Activated CD8-positive, alpha-beta T cell treated with anti-CD3 and anti-CD28 coated beads for 36 hours (primary cell): ENCODE measurements around the gene IQGAP1. TPM values are rescaled to one million over a fixed set of nuclear protein-coding genes. Genes with fewer than 3 reads are reported as not detected.
A peak's percentile ranks its signal among the peaks of the same experiment; 100 is the strongest.

Source experiments
- ATAC-seq: fragments of 200-7000 bp; cut with Tn5 transposase; one replicate; pipeline ENCODE4 v1.10.0; 2021; ENCODE audit warnings: mild to moderate bottlenecking, moderate library complexity
- CTCF ChIA-PET: fragments of 350-600 bp; sonication (Branson Sonifier 250); formaldehyde crosslinking; loops from one replicate; lab custom pipeline; 2021; ENCODE audit warnings: antibody characterized with exemption; lab: Charles Lee
- POLR2A ChIA-PET: fragments of 350-600 bp; sonication (Branson Sonifier 250); formaldehyde crosslinking; loops from one replicate; lab custom pipeline; 2021; ENCODE audit warnings: antibody characterized with exemption; lab: Charles Lee
- DNase-seq: peaks from one replicate; pipeline ENCODE4 v3.0.0-alpha.2; 2020
- H3K27ac Mint-ChIP-seq: one replicate; pipeline ENCODE4 v1.8.0; 2021; ENCODE audit warnings: mild to moderate bottlenecking, mixed read lengths
- H3K27me3 Mint-ChIP-seq: one replicate; pipeline ENCODE4 v1.8.0; 2021; ENCODE audit warnings: mixed read lengths
- H3K36me3 Mint-ChIP-seq: one replicate; pipeline ENCODE4 v1.8.0; 2021; ENCODE audit warnings: low read depth, mixed read lengths
- H3K4me1 Mint-ChIP-seq: one replicate; pipeline ENCODE4 v1.8.0; 2021; ENCODE audit warnings: low read depth, mixed read lengths
- H3K4me3 Mint-ChIP-seq: one replicate; pipeline ENCODE4 v1.8.0; 2021; ENCODE audit warnings: mild to moderate bottlenecking, moderate library complexity, mixed read lengths
- H3K9me3 Mint-ChIP-seq: one replicate; pipeline ENCODE4 v1.8.0; 2021; ENCODE audit warnings: mixed read lengths
- CTCF ChIP-seq: fragments of 200-600 bp; IDR thresholded peaks from one replicate; pipeline ENCODE4 v1.8.0; 2022; ENCODE audit warnings: antibody characterized with exemption, mild to moderate bottlenecking
- intact Hi-C: fragments of 100-400 bp; cut with micrococcal nuclease; formaldehyde crosslinking; loops from one replicate; pipeline ENCODE4 v1.10.0; 2022
- total RNA-seq, 2 experiments: library from RNA; stranded (reverse); gene quantifications; one replicate each; pipeline ENCODE4 v1.2.3, GENCODE V29; 2021

Gene IQGAP1
- total RNA-seq, 2 experiments from 2014 or later = 148 to 155 TPM

DNA sequence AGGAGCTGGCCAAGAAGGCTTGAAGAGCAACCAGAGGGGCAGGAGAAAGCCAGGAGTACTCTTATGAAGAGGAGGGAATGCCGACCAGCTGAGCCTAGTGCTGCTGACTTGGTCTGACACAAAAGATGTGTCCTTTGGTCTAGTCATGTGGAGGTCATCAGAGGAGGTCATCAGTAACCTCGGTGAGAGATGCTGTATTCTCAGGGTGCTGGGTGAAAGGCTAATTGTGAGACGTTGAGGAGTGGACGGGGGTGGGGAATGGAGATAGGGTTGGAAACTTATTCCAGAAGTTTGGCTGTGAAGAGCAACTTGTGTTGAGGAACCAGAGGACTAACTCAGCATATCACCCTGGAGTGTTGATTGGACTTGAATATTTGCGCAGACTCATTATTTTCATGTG, 147.2 kb downstream of the IQGAP1 start:
- H3K27me3 Mint-ChIP-seq = no peaks in the 10 kb centered on the region
- H3K36me3 Mint-ChIP-seq = peaks cover 35% of the 10 kb centered on the region
- no peak for ATAC-seq
- ChIA-PET CTCF (no interaction called here), POLR2A (no interaction called here)
- no peak overlapping the region for H3K4me3 Mint-ChIP-seq
- H3K27ac Mint-ChIP-seq = no peak overlapping the region
- no peaks in the 10 kb centered on the region for H3K9me3 Mint-ChIP-seq
- TF ChIP-seq CTCF = no peak
- peaks cover 76% of the 10 kb centered on the region for H3K4me1 Mint-ChIP-seq
- intact Hi-C loops = no loop called here
- no peak for DNase-seq

GRCh38 chr15:90539789-90540188, 151.7 kb downstream of the IQGAP1 start:
- POLR2A ChIA-PET = interaction anchor here (0.8 to 1.5 kb wide), 3 partner anchors 9 to 392 kb away, joined by 3 to 7 read pairs (median 4); no protein-coding TSS in a partner anchor
- Mint-ChIP-seq H3K4me3 (peak overlapping the region; percentile 77), H3K9me3 (no peaks in the 10 kb centered on the region), H3K27ac (peak overlapping the region; percentile 94), H3K4me1 (peaks cover 63% of the 10 kb centered on the region), H3K27me3 (no peaks in the 10 kb centered on the region), H3K36me3 (peaks cover 42% of the 10 kb centered on the region)
- DNase-seq (peak; percentile 43), ATAC-seq (peak; percentile 80)
- CTCF ChIA-PET = interaction anchor here (0.8 to 2.3 kb wide), 9 partner anchors 8 to 346 kb away, joined by 3 to 11 read pairs (median 4); partner anchors contain the start of gene CRTC3
- intact Hi-C loops = no loop called here
- no peak for TF ChIP-seq CTCF

DNA sequence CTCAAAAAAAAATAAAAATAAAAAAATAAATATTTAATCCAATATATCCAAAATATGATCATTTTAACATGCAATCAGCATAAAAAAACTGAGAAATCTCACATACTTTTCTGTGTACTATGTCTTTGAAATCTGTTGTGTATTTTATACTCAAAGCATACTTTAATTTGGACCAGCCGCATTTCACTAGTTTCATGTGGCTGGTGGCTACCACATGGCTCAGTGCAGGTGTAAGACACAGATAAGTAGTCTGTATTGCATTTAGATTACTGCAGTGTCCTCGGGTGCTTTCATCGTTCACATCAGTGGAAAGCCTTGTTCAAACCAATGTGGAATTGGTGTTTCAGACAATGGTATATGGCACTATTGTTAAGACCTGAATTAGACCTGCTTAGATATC, 152.7 kb downstream of the IQGAP1 start:
- DNase-seq = no peak
- Mint-ChIP-seq H3K27ac (peak overlapping the region; percentile 20), H3K4me3 (no peak overlapping the region), H3K27me3 (no peaks in the 10 kb centered on the region), H3K4me1 (peaks cover 62% of the 10 kb centered on the region), H3K9me3 (no peaks in the 10 kb centered on the region), H3K36me3 (peaks cover 48% of the 10 kb centered on the region)
- ChIA-PET POLR2A (no interaction called here), CTCF (interaction anchor here (0.8 to 2.3 kb wide), 7 partner anchors 7 to 345 kb away, joined by 3 to 11 read pairs (median 5); partner anchors contain the start of gene CRTC3)
- ATAC-seq = no peak
- intact Hi-C loops = no loop called here
- no peak for TF ChIP-seq CTCF

GRCh38 chr15:90545095-90545494, 157.1 kb downstream of the IQGAP1 start:
- peaks cover 56% of the 10 kb centered on the region for H3K4me1 Mint-ChIP-seq
- POLR2A ChIA-PET = no interaction called here
- ATAC-seq (peak; percentile 56), DNase-seq (no peak)
- intact Hi-C loops = no loop called here
- H3K27me3 Mint-ChIP-seq = no peaks in the 10 kb centered on the region
- no peaks in the 10 kb centered on the region for H3K9me3 Mint-ChIP-seq
- H3K27ac Mint-ChIP-seq = no peak overlapping the region
- H3K36me3 Mint-ChIP-seq = peaks cover 44% of the 10 kb centered on the region
- no peak overlapping the region for H3K4me3 Mint-ChIP-seq
- CTCF ChIA-PET = no interaction called here
- TF ChIP-seq CTCF = no peak

DNA sequence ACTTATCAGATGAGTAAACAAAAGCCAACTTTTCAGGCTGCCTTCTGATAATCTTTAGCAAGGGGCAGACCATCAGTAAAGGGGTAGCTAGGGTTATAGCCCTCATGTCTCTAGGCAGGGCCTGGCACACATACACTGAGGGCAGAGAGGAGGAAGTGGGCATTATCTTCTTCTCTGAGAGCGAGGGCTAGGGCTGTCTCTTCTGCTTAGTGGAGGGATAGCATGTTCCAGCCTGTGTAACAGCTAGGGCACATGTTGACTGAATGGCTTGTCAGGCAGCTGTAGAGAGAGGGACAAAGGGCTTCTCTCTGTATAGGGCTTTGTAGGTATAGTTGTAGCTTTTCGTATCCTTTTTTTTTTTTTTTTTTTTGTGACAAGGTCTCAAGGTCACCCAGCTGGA, 159.5 kb downstream of the IQGAP1 start:
- H3K9me3 Mint-ChIP-seq = no peaks in the 10 kb centered on the region
- no peak overlapping the region for H3K4me3 Mint-ChIP-seq
- POLR2A ChIA-PET = no interaction called here
- no peak for DNase-seq
- no peak for TF ChIP-seq CTCF
- H3K27me3 Mint-ChIP-seq = no peaks in the 10 kb centered on the region
- CTCF ChIA-PET = interaction anchor here (0.9 kb wide), 1 partner anchor 8 kb away, joined by 3 read pairs; no protein-coding TSS in a partner anchor
- peak overlapping the region; percentile 63 for H3K27ac Mint-ChIP-seq
- H3K4me1 Mint-ChIP-seq = peaks cover 51% of the 10 kb centered on the region
- peaks cover 38% of the 10 kb centered on the region for H3K36me3 Mint-ChIP-seq
- ATAC-seq = peak; percentile 52
- intact Hi-C loops = no loop called here
